DMS53 treated with DMSO at 0.1 percent for 48 hours (cell line): ENCODE data around the gene MARCHF4.

Source experiments
- DNase-seq: peaks from one replicate; lab custom pipeline; 2025; ENCODE audit not compliant: unreplicated experiment; lab: John Stamatoyannopoulos, UW

The MARCHF4 gene

GRCh38 chr2:216351172-216351925 lies 20.9 kb downstream of the MARCHF4 start:
- no peak for DNase-seq

- DNase-seq = no peak
Measured at GRCh38 chr2:216350214-216350791, 22.0 kb downstream of the MARCHF4 start.

GRCh38 chr2:216349366-216349765 lies 22.9 kb downstream of the MARCHF4 start:
- DNase-seq = no peak

GRCh38 chr2:216348756-216349308 lies 23.5 kb downstream of the MARCHF4 start:
- no peak for DNase-seq

- DNase-seq = no peak
Measured at GRCh38 chr2:216346781-216347180, 25.5 kb downstream of the MARCHF4 start.

GRCh38 chr2:216345846-216346245 lies 26.4 kb downstream of the MARCHF4 start:
- no peak for DNase-seq

GRCh38 chr2:216344950-216345300 lies 27.4 kb downstream of the MARCHF4 start:
- no peak for DNase-seq

- no peak for DNase-seq
Measured at GRCh38 chr2:216344206-216344949, 27.9 kb downstream of the MARCHF4 start.

GRCh38 chr2:216343221-216343980 lies 28.9 kb downstream of the MARCHF4 start:
- no peak for DNase-seq

- DNase-seq = no peak
Measured at GRCh38 chr2:216341121-216341520, 31.2 kb downstream of the MARCHF4 start.

GRCh38 chr2:216340280-216340631 lies 32.0 kb downstream of the MARCHF4 start:
- DNase-seq = no peak

GRCh38 chr2:216339456-216340279 lies 32.6 kb downstream of the MARCHF4 start:
- no peak for DNase-seq

- no peak for DNase-seq
Measured at GRCh38 chr2:216335252-216335651, 37.0 kb downstream of the MARCHF4 start.

- DNase-seq = no peak
Measured at GRCh38 chr2:216328347-216328746, 43.9 kb downstream of the MARCHF4 start.

- DNase-seq = peak; percentile 1
Measured at GRCh38 chr2:216327447-216327935, 44.8 kb downstream of the MARCHF4 start.
